Left ventricle myocardium inferior (tissue), 1 donor: ENCODE results near the gene IGF2R. TPM values are rescaled to one million over a fixed set of nuclear protein-coding genes. Genes with fewer than 3 reads are reported as not detected.

Experiments used
- DNase-seq: peaks from one replicate; pipeline ENCODE4 v3.0.0-alpha.2; 2020
- H3K27ac ChIP-seq: fragments of 200-600 bp; replicated peaks from 2 replicates; pipeline ENCODE4 v1.8.0; 2021
- H3K27me3 ChIP-seq: fragments of 200-600 bp; 2 replicates; pipeline ENCODE4 v1.8.0; 2021; ENCODE audit warnings: low read depth
- H3K36me3 ChIP-seq: fragments of 200-600 bp; 2 replicates; pipeline ENCODE4 v1.8.0; 2021
- H3K4me1 ChIP-seq: fragments of 200-600 bp; 2 replicates; pipeline ENCODE4 v1.8.0; 2021
- H3K4me3 ChIP-seq: fragments of 200-600 bp; 2 replicates; pipeline ENCODE4 v1.8.0; 2021; ENCODE audit warnings: mild to moderate bottlenecking, moderate library complexity
- H3K9me3 ChIP-seq: fragments of 200-600 bp; replicated peaks from 2 replicates; pipeline ENCODE4 v1.8.0; 2021
- intact Hi-C: fragments of 100-400 bp; cut with micrococcal nuclease; formaldehyde crosslinking; loops from one replicate; pipeline ENCODE4 v1.11.0; 2022
- total RNA-seq: library from RNA; stranded (reverse); fragmentation: NEBNext Ultra II Directional; extraction: Animal tissue kit (Norgen Biotek cat#: 25700); gene quantifications from one replicate; pipeline ENCODE4 v1.2.1, GENCODE V29; 2021
- TF ChIP-seq, protein P1 (sequence below): fragments of 200-600 bp; IDR thresholded peaks from 2 replicates; pipeline ENCODE4 v1.8.0; 2021; ENCODE audit warnings: antibody characterized with exemption, mild to moderate bottlenecking, borderline replicate concordance
- donor health status: DM: no; HTN: yes; CAD: no; lungs with severe emphysema.

Gene IGF2R
- total RNA-seq, 1 donor from 2014 or later: 66.8 TPM

DNA sequence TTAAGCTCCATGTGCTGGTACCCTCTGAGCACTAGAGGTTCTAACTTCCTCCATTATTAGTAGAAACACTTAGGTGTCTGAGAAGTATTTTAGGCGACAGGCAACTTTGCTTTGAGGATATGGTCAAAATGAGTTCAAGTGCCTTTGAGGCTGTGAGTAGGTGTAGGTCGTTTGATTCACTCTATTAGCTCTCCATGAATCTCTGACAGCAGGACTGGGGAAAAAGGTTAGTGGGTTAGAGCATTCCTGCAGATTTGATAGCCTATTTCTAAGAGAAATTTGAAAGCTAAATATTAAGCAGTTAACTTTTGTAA lies 45.9 kb downstream of the IGF2R start:
- Histone ChIP-seq H3K4me1 (peaks cover 47% of the 10 kb centered on the region), H3K4me3 (no peak overlapping the region), H3K27me3 (no peaks in the 10 kb centered on the region), H3K9me3 (no peaks in the 10 kb centered on the region), H3K27ac (peak overlapping the region; percentile 28), H3K36me3 (peaks cover 38% of the 10 kb centered on the region)
- TF ChIP-seq, protein P1, sequence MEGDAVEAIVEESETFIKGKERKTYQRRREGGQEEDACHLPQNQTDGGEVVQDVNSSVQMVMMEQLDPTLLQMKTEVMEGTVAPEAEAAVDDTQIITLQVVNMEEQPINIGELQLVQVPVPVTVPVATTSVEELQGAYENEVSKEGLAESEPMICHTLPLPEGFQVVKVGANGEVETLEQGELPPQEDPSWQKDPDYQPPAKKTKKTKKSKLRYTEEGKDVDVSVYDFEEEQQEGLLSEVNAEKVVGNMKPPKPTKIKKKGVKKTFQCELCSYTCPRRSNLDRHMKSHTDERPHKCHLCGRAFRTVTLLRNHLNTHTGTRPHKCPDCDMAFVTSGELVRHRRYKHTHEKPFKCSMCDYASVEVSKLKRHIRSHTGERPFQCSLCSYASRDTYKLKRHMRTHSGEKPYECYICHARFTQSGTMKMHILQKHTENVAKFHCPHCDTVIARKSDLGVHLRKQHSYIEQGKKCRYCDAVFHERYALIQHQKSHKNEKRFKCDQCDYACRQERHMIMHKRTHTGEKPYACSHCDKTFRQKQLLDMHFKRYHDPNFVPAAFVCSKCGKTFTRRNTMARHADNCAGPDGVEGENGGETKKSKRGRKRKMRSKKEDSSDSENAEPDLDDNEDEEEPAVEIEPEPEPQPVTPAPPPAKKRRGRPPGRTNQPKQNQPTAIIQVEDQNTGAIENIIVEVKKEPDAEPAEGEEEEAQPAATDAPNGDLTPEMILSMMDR: no peak
- intact Hi-C loops: no loop called here
- no peak for DNase-seq

DNA sequence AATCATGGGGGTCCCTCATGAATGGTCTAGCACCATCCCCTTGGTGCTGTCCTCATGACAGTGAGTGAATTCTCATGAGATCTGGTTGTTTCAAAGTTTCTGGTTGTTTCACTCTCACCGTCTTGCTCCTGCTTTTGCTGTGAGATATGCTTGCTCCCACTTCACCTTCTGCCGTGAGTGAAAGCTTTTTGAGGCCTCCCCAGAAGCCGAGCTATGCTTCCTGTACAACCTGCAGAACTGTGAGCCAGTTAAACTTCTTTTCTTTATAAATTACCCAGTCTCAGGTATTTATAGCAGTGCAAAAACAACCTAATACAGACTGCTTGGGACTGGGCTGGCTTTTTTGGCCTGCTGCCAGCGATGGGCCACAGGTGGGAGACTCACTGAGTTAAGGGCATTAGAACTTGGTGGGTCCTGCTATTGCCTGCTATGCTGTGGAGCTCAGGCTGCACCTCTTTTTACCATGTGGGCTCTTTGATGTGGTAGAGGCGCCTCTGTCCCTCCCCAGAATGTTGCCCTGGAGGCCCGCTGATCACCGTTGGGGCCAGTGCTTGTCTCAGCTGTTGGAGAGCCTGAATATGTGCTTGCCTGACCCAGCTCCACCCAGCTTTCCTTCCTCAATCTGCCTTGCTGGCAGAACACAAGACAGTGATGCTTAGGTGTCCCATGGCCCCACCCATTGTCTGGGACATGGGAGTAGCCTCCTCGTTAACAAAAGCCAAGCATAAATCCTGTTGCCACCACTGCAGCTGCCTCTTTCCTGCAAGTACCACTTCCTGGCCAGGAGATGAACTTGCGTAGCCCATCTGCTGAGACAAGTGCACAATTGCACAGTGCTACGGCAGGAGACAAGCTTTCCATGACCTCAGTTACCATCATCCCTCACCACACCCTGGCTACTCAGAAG lies 47.1 kb downstream of the IGF2R start:
- TF ChIP-seq, protein P1: no peak
- no peak for DNase-seq
- Histone ChIP-seq H3K27me3 (no peaks in the 10 kb centered on the region), H3K36me3 (peaks cover 32% of the 10 kb centered on the region), H3K9me3 (no peaks in the 10 kb centered on the region), H3K4me1 (peaks cover 35% of the 10 kb centered on the region), H3K4me3 (no peak overlapping the region), H3K27ac (no peak overlapping the region)
- intact Hi-C loops: no loop called here

- Histone ChIP-seq H3K4me3 (no peak overlapping the region), H3K9me3 (no peaks in the 10 kb centered on the region), H3K27me3 (no peaks in the 10 kb centered on the region), H3K4me1 (no peaks in the 10 kb centered on the region), H3K36me3 (peaks cover 32% of the 10 kb centered on the region), H3K27ac (no peak overlapping the region)
- TF ChIP-seq, protein P1: no peak
- intact Hi-C loops: no loop called here
- no peak for DNase-seq
These were observed 53.2 kb downstream of the IGF2R start for GRCh38 chr6:160022101-160022500.

DNA sequence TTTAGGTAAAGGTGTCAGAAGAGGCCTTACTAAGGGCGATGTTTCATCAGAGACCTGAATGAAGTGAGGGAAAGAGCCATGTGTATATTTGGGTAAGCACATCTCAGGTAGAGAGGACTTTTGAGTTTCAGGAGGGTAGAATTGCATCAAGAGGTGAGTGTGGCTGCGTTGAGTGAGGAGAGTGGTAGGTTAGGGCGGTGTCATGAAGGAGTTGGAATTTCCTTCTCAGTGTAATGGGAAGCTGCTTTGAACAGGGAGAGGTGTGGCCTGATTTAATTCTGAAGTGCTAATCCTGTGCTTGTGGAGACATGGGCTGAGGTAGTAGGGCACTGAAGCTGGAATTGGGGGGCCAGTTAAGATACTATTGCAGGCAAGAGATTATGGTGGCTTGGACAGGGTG lies 53.9 kb downstream of the IGF2R start:
- no peak for DNase-seq
- no peaks in the 10 kb centered on the region for H3K9me3 ChIP-seq
- H3K4me3 ChIP-seq: no peak overlapping the region
- H3K27ac ChIP-seq: no peak overlapping the region
- TF ChIP-seq, protein P1: no peak
- H3K4me1 ChIP-seq: no peaks in the 10 kb centered on the region
- intact Hi-C loops: no loop called here
- H3K36me3 ChIP-seq: peaks cover 39% of the 10 kb centered on the region
- H3K27me3 ChIP-seq: no peaks in the 10 kb centered on the region

- Histone ChIP-seq H3K9me3 (no peaks in the 10 kb centered on the region), H3K4me1 (no peaks in the 10 kb centered on the region), H3K27me3 (no peaks in the 10 kb centered on the region), H3K27ac (no peak overlapping the region), H3K4me3 (no peak overlapping the region), H3K36me3 (peaks cover 47% of the 10 kb centered on the region)
- DNase-seq: no peak
- intact Hi-C loops: no loop called here
- TF ChIP-seq, protein P1: no peak
These were observed 55.3 kb downstream of the IGF2R start for GRCh38 chr6:160024152-160024551.
